Thyroid gland (tissue), 4 donors: ENCODE data around the gene LRRC74B.

Experiments used
- POLR2A ChIP-seq, 2 donors: fragments of 450-650 bp; IDR thresholded peaks; one replicate each; pipeline ENCODE4 v1.6.1; 2017; ENCODE audit warnings: antibody characterized with exemption in 2 of 2, mild to moderate bottlenecking in 2 of 2, moderate library complexity in 1 of 2
- TF ChIP-seq, protein P1 (sequence below), 6 experiments: fragments of 200-600 bp in 3 of 6; fragments of 450-650 bp in 3 of 6; sonication (generic) in 3 of 6; IDR thresholded peaks; one replicate each; pipeline ENCODE4 v1.5.1; 2016 to 2019; ENCODE audit warnings: antibody characterized with exemption in 6 of 6, mild to moderate bottlenecking in 2 of 6, inconsistent platforms in 1 of 6, moderate library complexity in 1 of 6

DNA sequence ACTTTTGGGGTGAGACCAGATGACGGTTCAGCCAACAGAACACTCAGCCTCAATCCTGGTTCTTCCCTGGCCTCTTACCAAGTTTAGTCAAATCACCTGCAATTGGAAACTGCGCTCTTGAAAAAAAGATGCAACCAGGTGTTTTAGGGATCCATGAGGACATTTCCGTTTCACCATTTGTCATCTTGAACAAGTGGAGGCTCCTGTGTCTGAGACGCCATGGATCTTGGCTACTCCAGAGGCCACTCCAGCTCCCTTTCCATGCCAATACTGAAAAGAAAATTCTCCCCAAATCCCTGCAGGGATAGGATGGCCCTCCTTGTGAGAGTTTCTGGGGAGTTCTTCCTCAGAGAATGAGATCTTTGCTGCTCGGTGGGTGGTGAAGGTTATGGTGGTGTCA lies 27.7 kb downstream of the LRRC74B start:
- TF ChIP-seq, protein P1, sequence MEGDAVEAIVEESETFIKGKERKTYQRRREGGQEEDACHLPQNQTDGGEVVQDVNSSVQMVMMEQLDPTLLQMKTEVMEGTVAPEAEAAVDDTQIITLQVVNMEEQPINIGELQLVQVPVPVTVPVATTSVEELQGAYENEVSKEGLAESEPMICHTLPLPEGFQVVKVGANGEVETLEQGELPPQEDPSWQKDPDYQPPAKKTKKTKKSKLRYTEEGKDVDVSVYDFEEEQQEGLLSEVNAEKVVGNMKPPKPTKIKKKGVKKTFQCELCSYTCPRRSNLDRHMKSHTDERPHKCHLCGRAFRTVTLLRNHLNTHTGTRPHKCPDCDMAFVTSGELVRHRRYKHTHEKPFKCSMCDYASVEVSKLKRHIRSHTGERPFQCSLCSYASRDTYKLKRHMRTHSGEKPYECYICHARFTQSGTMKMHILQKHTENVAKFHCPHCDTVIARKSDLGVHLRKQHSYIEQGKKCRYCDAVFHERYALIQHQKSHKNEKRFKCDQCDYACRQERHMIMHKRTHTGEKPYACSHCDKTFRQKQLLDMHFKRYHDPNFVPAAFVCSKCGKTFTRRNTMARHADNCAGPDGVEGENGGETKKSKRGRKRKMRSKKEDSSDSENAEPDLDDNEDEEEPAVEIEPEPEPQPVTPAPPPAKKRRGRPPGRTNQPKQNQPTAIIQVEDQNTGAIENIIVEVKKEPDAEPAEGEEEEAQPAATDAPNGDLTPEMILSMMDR (IDR thresholded peaks at IDR 0.05): no peak
- TF ChIP-seq POLR2A (IDR thresholded peaks at IDR 0.05): no peak
